HepG2 (cell line): ENCODE measurements around the gene SGPL1. TPM values are rescaled to one million over a fixed set of nuclear protein-coding genes. Genes with fewer than 3 reads are reported as not detected.

Source experiments
- CREBL2 ChIP-seq: sonication (generic); formaldehyde crosslinking; IDR thresholded peaks from 2 replicates; pipeline ENCODE4 v1.8.1; 2023; ENCODE audit warnings: missing genetic modification reagents, mild to moderate bottlenecking, borderline replicate concordance
- HNF1A ChIP-seq, 2 experiments: sonication (generic) in 1 of 2; formaldehyde crosslinking in 1 of 2; IDR thresholded peaks; 2 replicates each; pipeline versions ENCODE4 v1.4.0 to v1.6.1; 2016 to 2020; ENCODE audit warnings: borderline replicate concordance in 1 of 2, low read depth in 1 of 2, mild to moderate bottlenecking in 1 of 2, missing genetic modification reagents in 1 of 2
- HOXA9 ChIP-seq: sonication (generic); formaldehyde crosslinking; IDR thresholded peaks from 2 replicates; pipeline ENCODE4 v1.8.1; 2022; ENCODE audit warnings: missing genetic modification reagents, mild to moderate bottlenecking, moderate library complexity, borderline replicate concordance
- KDM2A ChIP-seq: sonication (generic); formaldehyde crosslinking; IDR thresholded peaks from 2 replicates; pipeline ENCODE4 v1.4.0; 2020; ENCODE audit warnings: low read depth, missing genetic modification reagents, borderline replicate concordance
- KDM5B ChIP-seq: sonication (generic); formaldehyde crosslinking; IDR thresholded peaks from 2 replicates; pipeline ENCODE4 v1.4.0; 2020; ENCODE audit warnings: missing genetic modification reagents, mild to moderate bottlenecking, borderline replicate concordance
- LRRFIP1 ChIP-seq: sonication (generic); formaldehyde crosslinking; conservative IDR thresholded peaks from 2 replicates; pipeline ENCODE4 v1.4.0; 2020; ENCODE audit warnings: missing genetic modification reagents
- NKX3-1 ChIP-seq: sonication (generic); formaldehyde crosslinking; IDR thresholded peaks from 2 replicates; pipeline ENCODE4 v1.5.0; 2020; ENCODE audit warnings: missing genetic modification reagents
- NR2F1 ChIP-seq, 2 experiments: fragments of 450-650 bp in 1 of 2; formaldehyde crosslinking in 1 of 2; IDR thresholded peaks; 2 replicates each; pipeline versions ENCODE4 v1.5.0 to v1.6.1; 2016 to 2020; ENCODE audit warnings: mild to moderate bottlenecking in 1 of 2, missing compliant biosample characterization in 1 of 2, missing genetic modification reagents in 1 of 2, moderate library complexity in 1 of 2
- PCBP1 ChIP-seq: fragments of 200-400 bp; formaldehyde crosslinking; IDR thresholded peaks from 2 replicates; pipeline ENCODE4 v1.6.1; 2017; ENCODE audit warnings: mild to moderate bottlenecking, low read depth, low read length, borderline replicate concordance
- PLSCR1 ChIP-seq: sonication (generic); formaldehyde crosslinking; IDR thresholded peaks from 2 replicates; pipeline ENCODE4 v1.5.0; 2020; ENCODE audit warnings: missing genetic modification reagents, mild to moderate bottlenecking, borderline replicate concordance
- RAD51 ChIP-seq: fragments of 450-650 bp; IDR thresholded peaks from 2 replicates; pipeline ENCODE4 v1.6.1; 2016; ENCODE audit warnings: borderline replicate concordance
- SSRP1 ChIP-seq: IDR thresholded peaks from 2 replicates; pipeline ENCODE4 v1.6.1; 2016; ENCODE audit warnings: control low read depth
- SUZ12 ChIP-seq: fragments of 150-350 bp; IDR thresholded peaks from 2 replicates; pipeline ENCODE4 v1.6.1; 2014; ENCODE audit warnings: low read depth, low read length
- TCF7 ChIP-seq: sonication (generic); IDR thresholded peaks from 2 replicates; pipeline ENCODE4 v1.6.1; 2016; ENCODE audit warnings: antibody characterized with exemption, low read depth
- ZNF280B ChIP-seq: sonication (generic); formaldehyde crosslinking; IDR thresholded peaks from 2 replicates; pipeline ENCODE4 v1.5.0; 2020; ENCODE audit warnings: missing genetic modification reagents, mild to moderate bottlenecking, borderline replicate concordance
- ZNF446 ChIP-seq: sonication (generic); formaldehyde crosslinking; IDR thresholded peaks from 2 replicates; pipeline ENCODE4 v1.5.0; 2020; ENCODE audit warnings: mild to moderate bottlenecking, missing genetic modification reagents
- ZNF75D ChIP-seq: sonication (generic); formaldehyde crosslinking; IDR thresholded peaks from 2 replicates; pipeline ENCODE4 v1.8.1; 2023; ENCODE audit warnings: missing genetic modification reagents, mild to moderate bottlenecking, borderline replicate concordance
- ZNF772 ChIP-seq: sonication (generic); formaldehyde crosslinking; IDR thresholded peaks from 2 replicates; pipeline ENCODE4 v1.5.0; 2020; ENCODE audit warnings: mild to moderate bottlenecking, missing genetic modification reagents
- ZNF792 ChIP-seq: IDR thresholded peaks from 2 replicates; pipeline ENCODE4 v1.6.1; 2016
- ZNF841 ChIP-seq: sonication (generic); formaldehyde crosslinking; IDR thresholded peaks from 2 replicates; pipeline ENCODE4 v1.8.1; 2023; ENCODE audit warnings: missing genetic modification reagents, borderline replicate concordance
- polyA plus RNA-seq, 8 experiments: library from polyadenylated mRNA; depleted of rRNA in 3 of 8; stranded (reverse) in 7 of 8; unstranded in 1 of 8; fragments of >200 nt; fragmentation: Illumina TruSeq in 4 of 8; extraction: Trizol in 4 of 8; gene quantifications; 2 replicates each; pipeline versions ENCODE4 v1.2.1 to v1.2.3, GENCODE V29; 2011 to 2016; ENCODE audit warnings: low read depth in 4 of 8, missing spikeins in 1 of 8, mixed read lengths in 1 of 8; ENCODE audit not compliant: insufficient read depth in 1 of 8
- total RNA-seq, 5 experiments: library from RNA; depleted of rRNA; stranded (reverse); fragments of >200 nt; fragmentation: Illumina TruSeq; extraction: Trizol; gene quantifications; 2 replicates each; pipeline ENCODE4 v1.2.3, GENCODE V29; 2016; ENCODE audit warnings: low read depth in 1 of 5

SGPL1 gene
- total and polyA plus RNA-seq, 2 of the 13 experiments (the other 11 are each of a cell fraction or from before 2014, with no cell fraction given): 17.6 to 25.0 TPM

GRCh38 chr10:70815504-70816219 is at the start of gene SGPL1 (continued):
- no peak for TF ChIP-seq HNF1A (IDR thresholded peaks at IDR 0.05; ENCODE audit: low read depth)
- no peak for TF ChIP-seq HNF1A (CRISPR knock-in tag; IDR thresholded peaks at IDR 0.05; ENCODE audit: borderline replicate concordance)
- no peak for TF ChIP-seq LRRFIP1 (CRISPR knock-in tag)
- TF ChIP-seq KDM5B (CRISPR knock-in tag): peak; percentile 51; the same call in 1 of the 2 replicates
- TF ChIP-seq ZNF792 (CRISPR knock-in tag): no peak
- TF ChIP-seq ZNF75D (CRISPR knock-in tag): no peak
- TF ChIP-seq ZNF446 (CRISPR knock-in tag): 0 out of 2 replicates have a peak, but pooled peaks have one; percentile 59
- TF ChIP-seq ZNF280B (CRISPR knock-in tag): no peak
- peak; percentile 60 for TF ChIP-seq KDM2A (CRISPR knock-in tag)
- TF ChIP-seq PCBP1: no peak
- no peak for TF ChIP-seq ZNF841 (CRISPR knock-in tag)
- 0 out of 2 replicates have a peak, but pooled peaks have one; percentile 73 for TF ChIP-seq CREBL2 (CRISPR knock-in tag)
- TF ChIP-seq NR2F1 (CRISPR knock-in tag; IDR thresholded peaks at IDR 0.05): no peak
- TF ChIP-seq ZNF772 (CRISPR knock-in tag): no peak; the same call in 1 of the 2 replicates
- no peak for TF ChIP-seq TCF7
- no peak; the same call in 1 of the 2 replicates for TF ChIP-seq HOXA9 (CRISPR knock-in tag)
- TF ChIP-seq PLSCR1 (CRISPR knock-in tag): no peak
- no peak for TF ChIP-seq SSRP1
- TF ChIP-seq NKX3-1 (CRISPR knock-in tag): no peak
- no peak for TF ChIP-seq RAD51
- no peak for TF ChIP-seq SUZ12
